Measurements from ENCODE around the gene MAST2. TPM values are rescaled to one million over a fixed set of nuclear protein-coding genes. Genes with fewer than 3 reads are reported as not detected.
A peak's percentile ranks its signal among the peaks of the same experiment; 100 is the strongest.

The MAST2 gene
- total and polyA plus RNA-seq, 9 of the 15 experiments (the other 6 are each of a cell fraction or from before 2014, with no cell fraction given), result 0.73 to 32.0 (median 17.8) TPM

DNA sequence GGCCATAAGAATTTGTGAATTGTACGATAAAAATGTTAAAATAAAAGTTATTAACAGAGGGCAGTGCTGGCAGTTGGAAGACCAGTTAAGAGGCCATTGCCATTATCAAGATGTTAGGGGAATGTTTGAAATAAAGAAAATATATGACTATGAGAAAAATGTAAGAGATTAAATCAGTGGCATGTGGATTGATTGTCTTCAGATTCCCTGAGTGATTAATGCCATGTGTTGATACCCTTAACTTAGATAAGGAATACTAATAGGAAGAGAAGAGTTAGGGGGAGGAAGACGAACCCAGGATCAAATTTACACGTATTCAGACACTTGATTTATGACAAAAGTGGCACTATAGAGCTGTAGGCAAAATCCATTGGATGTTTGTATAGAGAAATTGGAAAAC lies 173.2 kb downstream of the MAST2 start:
- Histone ChIP-seq H3K9me1 (ENCODE audit: control insufficient read depth, insufficient read depth, low read length) (no peaks in the 10 kb centered on the region), H3K27me3 (ENCODE audit: control insufficient read depth in 2 of 2, insufficient read depth in 2 of 2, low read length in 2 of 2) (no peaks in the 10 kb centered on the region), H3K4me2 (ENCODE audit: insufficient read depth, low read length) (no peak overlapping the region), H3K4me3 (no peak overlapping the region), H3K9ac (ENCODE audit: insufficient read depth in 1 of 2, low read depth in 2 of 2, low read length in 2 of 2) (no peak overlapping the region), H3K9me3 (replicated peaks; ENCODE audit: control insufficient read depth, insufficient read depth, low read depth, low read length) (no peaks in the 10 kb centered on the region), H3K4me1 (replicated peaks in 1 of 2; ENCODE audit: control insufficient read depth in 2 of 2, insufficient read depth in 2 of 2, low read length in 2 of 2) (no peaks in the 10 kb centered on the region), H3K27ac (ENCODE audit: extremely low read depth, low read depth, low read length) (no peak overlapping the region), H4K20me1 (replicated peaks; ENCODE audit: control insufficient read depth, insufficient read depth, low read length) (no peaks in the 10 kb centered on the region), H3K79me2 (ENCODE audit: control insufficient read depth, insufficient read depth, low read length) (no peaks in the 10 kb centered on the region), H2AFZ (ENCODE audit: low read depth, low read length) (no peak overlapping the region), H3K36me3 (ENCODE audit: control insufficient read depth, insufficient read depth, low read length) (peaks cover 11% of the 10 kb centered on the region)
- POLR2A ChIA-PET, result interaction anchor here (1.1 kb wide), 1 partner anchor 331 kb away, joined by 3 read pairs; no protein-coding TSS in a partner anchor
- CTCF ChIA-PET (ENCODE audit: low intra/inter-chr PET ratio), result no interaction called here
- ATAC-seq (no peak), DNase-seq (ENCODE audit: extremely low read depth in 1 of 4, low spot score in 3 of 4) (no peak), FAIRE-seq (no peak)
- in situ Hi-C loops (cut with MboI) (no loop called here), intact Hi-C loops (cut with micrococcal nuclease) (no loop called here)
- BruUV-seq (replicated peaks), result no TSS peak
- 59% methylated on average over 3 of the region's 3 CpGs for WGBS (ENCODE audit: insufficient coverage, low coverage, missing lambda C conversion rate)
- TF ChIP-seq, protein P1, sequence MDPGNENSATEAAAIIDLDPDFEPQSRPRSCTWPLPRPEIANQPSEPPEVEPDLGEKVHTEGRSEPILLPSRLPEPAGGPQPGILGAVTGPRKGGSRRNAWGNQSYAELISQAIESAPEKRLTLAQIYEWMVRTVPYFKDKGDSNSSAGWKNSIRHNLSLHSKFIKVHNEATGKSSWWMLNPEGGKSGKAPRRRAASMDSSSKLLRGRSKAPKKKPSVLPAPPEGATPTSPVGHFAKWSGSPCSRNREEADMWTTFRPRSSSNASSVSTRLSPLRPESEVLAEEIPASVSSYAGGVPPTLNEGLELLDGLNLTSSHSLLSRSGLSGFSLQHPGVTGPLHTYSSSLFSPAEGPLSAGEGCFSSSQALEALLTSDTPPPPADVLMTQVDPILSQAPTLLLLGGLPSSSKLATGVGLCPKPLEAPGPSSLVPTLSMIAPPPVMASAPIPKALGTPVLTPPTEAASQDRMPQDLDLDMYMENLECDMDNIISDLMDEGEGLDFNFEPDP (CRISPR knock-in tag; IDR thresholded peaks at IDR 0.05), result no peak
- TF ChIP-seq, protein P2, sequence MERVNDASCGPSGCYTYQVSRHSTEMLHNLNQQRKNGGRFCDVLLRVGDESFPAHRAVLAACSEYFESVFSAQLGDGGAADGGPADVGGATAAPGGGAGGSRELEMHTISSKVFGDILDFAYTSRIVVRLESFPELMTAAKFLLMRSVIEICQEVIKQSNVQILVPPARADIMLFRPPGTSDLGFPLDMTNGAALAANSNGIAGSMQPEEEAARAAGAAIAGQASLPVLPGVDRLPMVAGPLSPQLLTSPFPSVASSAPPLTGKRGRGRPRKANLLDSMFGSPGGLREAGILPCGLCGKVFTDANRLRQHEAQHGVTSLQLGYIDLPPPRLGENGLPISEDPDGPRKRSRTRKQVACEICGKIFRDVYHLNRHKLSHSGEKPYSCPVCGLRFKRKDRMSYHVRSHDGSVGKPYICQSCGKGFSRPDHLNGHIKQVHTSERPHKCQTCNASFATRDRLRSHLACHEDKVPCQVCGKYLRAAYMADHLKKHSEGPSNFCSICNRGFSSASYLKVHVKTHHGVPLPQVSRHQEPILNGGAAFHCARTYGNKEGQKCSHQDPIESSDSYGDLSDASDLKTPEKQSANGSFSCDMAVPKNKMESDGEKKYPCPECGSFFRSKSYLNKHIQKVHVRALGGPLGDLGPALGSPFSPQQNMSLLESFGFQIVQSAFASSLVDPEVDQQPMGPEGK (CRISPR knock-in tag; IDR thresholded peaks at IDR 0.05; ENCODE audit: borderline replicate concordance), result 0 out of 2 replicates have a peak, but pooled peaks have one; percentile 28
- TF ChIP-seq, protein P3, sequence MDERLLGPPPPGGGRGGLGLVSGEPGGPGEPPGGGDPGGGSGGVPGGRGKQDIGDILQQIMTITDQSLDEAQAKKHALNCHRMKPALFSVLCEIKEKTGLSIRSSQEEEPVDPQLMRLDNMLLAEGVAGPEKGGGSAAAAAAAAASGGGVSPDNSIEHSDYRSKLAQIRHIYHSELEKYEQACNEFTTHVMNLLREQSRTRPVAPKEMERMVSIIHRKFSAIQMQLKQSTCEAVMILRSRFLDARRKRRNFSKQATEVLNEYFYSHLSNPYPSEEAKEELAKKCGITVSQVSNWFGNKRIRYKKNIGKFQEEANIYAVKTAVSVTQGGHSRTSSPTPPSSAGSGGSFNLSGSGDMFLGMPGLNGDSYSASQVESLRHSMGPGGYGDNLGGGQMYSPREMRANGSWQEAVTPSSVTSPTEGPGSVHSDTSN (CRISPR knock-in tag; IDR thresholded peaks at IDR 0.05; ENCODE audit: low read depth), result no peak
- TF ChIP-seq, protein P3 (tag; conservative IDR thresholded peaks at IDR 0.05; ENCODE audit: low read depth), result peak; percentile 14; the same call in 1 of the 2 replicates
- peak; percentile 23 for TF ChIP-seq MEIS2 (IDR thresholded peaks at IDR 0.05; ENCODE audit: partially characterized antibody)
